Activated B cell treated with CpG ODN at 0.5 μM for 24 hours (primary cell): ENCODE data around the gene GLS. TPM values are rescaled to one million over a fixed set of nuclear protein-coding genes. Genes with fewer than 3 reads are reported as not detected.

Experiments
- ATAC-seq: fragments of 200-7000 bp; cut with Tn5 transposase; one replicate; pipeline ENCODE4 v1.10.0; 2021; ENCODE audit warnings: low read depth, mild to moderate bottlenecking, moderate library complexity
- CTCF ChIA-PET: fragments of 350-600 bp; sonication (Branson Sonifier 250); formaldehyde crosslinking; loops from one replicate; lab custom pipeline; 2021; ENCODE audit warnings: antibody characterized with exemption; lab: Charles Lee
- POLR2A ChIA-PET: fragments of 350-600 bp; sonication (Branson Sonifier 250); formaldehyde crosslinking; loops from one replicate; lab custom pipeline; 2021; ENCODE audit warnings: antibody characterized with exemption; lab: Charles Lee
- DNase-seq: peaks from one replicate; pipeline ENCODE4 v3.0.0; 2022
- H3K27ac Mint-ChIP-seq: one replicate; pipeline ENCODE4 v1.8.0; 2020; ENCODE audit warnings: mixed read lengths
- H3K27me3 Mint-ChIP-seq: one replicate; pipeline ENCODE4 v1.8.0; 2021; ENCODE audit warnings: mixed read lengths
- H3K36me3 Mint-ChIP-seq: one replicate; pipeline ENCODE4 v1.8.0; 2021; ENCODE audit warnings: low read depth, mixed read lengths
- H3K4me1 Mint-ChIP-seq: one replicate; pipeline ENCODE4 v1.8.0; 2021; ENCODE audit warnings: mixed read lengths
- H3K4me3 Mint-ChIP-seq: one replicate; pipeline ENCODE4 v1.8.0; 2020; ENCODE audit warnings: mild to moderate bottlenecking, mixed read lengths
- H3K9me3 Mint-ChIP-seq: one replicate; pipeline ENCODE4 v1.8.0; 2020; ENCODE audit warnings: mixed read lengths
- CTCF ChIP-seq: fragments of 200-600 bp; IDR thresholded peaks from one replicate; pipeline ENCODE4 v1.8.0; 2022; ENCODE audit warnings: antibody characterized with exemption, mild to moderate bottlenecking
- intact Hi-C: fragments of 100-400 bp; cut with micrococcal nuclease; formaldehyde crosslinking; loops from one replicate; pipeline ENCODE4 v1.15.1; 2024
- total RNA-seq: library from RNA; stranded (reverse); gene quantifications from 2 replicates; pipeline ENCODE4 v1.2.3, GENCODE V29; 2022

Gene GLS
- total RNA-seq, 1 donor from 2014 or later, result 255 TPM

GRCh38 chr2:190877436-190877835, 3.2 kb upstream of the GLS start:
- Mint-ChIP-seq H3K4me3 (no peak overlapping the region), H3K36me3 (peaks cover 14% of the 10 kb centered on the region), H3K9me3 (no peaks in the 10 kb centered on the region), H3K4me1 (peaks cover 16% of the 10 kb centered on the region), H3K27ac (no peak overlapping the region), H3K27me3 (no peaks in the 10 kb centered on the region)
- TF ChIP-seq CTCF, result no peak
- POLR2A ChIA-PET, result interaction anchor here (1.3 to 1.7 kb wide), 2 partner anchors 10 to 24 kb away, joined by 5 to 10 read pairs; no protein-coding TSS in a partner anchor
- ATAC-seq (no peak), DNase-seq (no peak)
- intact Hi-C loops, result no loop called here
- CTCF ChIA-PET, result interaction anchor here (1.4 kb wide), 1 partner anchor 27 kb away, joined by 4 read pairs; no protein-coding TSS in a partner anchor

GRCh38 chr2:190879474-190880377, 895 bp upstream of the GLS start:
- no peak for DNase-seq
- peak overlapping the region; percentile 97 for H3K4me3 Mint-ChIP-seq
- no peak for TF ChIP-seq CTCF
- peaks cover 37% of the 10 kb centered on the region for H3K4me1 Mint-ChIP-seq
- H3K9me3 Mint-ChIP-seq, result no peaks in the 10 kb centered on the region
- ChIA-PET POLR2A (interaction anchor here (0.6 to 4.1 kb wide), 13 partner anchors 12 to 1095 kb away, joined by 3 to 95 read pairs (median 7); partner anchors contain the start of genes NEMP2, ORMDL1, PMS1 and STAT1), CTCF (interaction anchor here (3.5 kb wide), 1 partner anchor 29 kb away, joined by 23 read pairs; no protein-coding TSS in a partner anchor)
- ATAC-seq, result peak; percentile 12
- peaks cover 31% of the 10 kb centered on the region for H3K36me3 Mint-ChIP-seq
- no peaks in the 10 kb centered on the region for H3K27me3 Mint-ChIP-seq
- peak overlapping the region; percentile 97 for H3K27ac Mint-ChIP-seq
- intact Hi-C loops, result loop anchor here (1.0 to 10.0 kb wide), 12 partner anchors 25 to 1219 kb away; partner anchors contain the start of genes ASNSD1, MFSD6, NEMP2 and ORMDL1

- no peaks in the 10 kb centered on the region for H3K27me3 Mint-ChIP-seq
- DNase-seq (no peak), ATAC-seq (peak; percentile 0)
- H3K36me3 Mint-ChIP-seq, result peaks cover 34% of the 10 kb centered on the region
- H3K27ac Mint-ChIP-seq, result peak overlapping the region; percentile 97
- no peaks in the 10 kb centered on the region for H3K9me3 Mint-ChIP-seq
- peaks cover 42% of the 10 kb centered on the region for H3K4me1 Mint-ChIP-seq
- intact Hi-C loops, result loop anchor here (2.0 to 10.0 kb wide), 7 partner anchors 274 to 1220 kb away; partner anchors contain the start of genes ASNSD1, MFSD6, NEMP2 and ORMDL1
- POLR2A ChIA-PET, result interaction anchor here (0.8 to 4.1 kb wide), 15 partner anchors 10 to 1440 kb away, joined by 3 to 95 read pairs (median 7); partner anchors contain the start of genes MFSD6, NEMP2, ORMDL1 and PMS1
- no peak for TF ChIP-seq CTCF
- H3K4me3 Mint-ChIP-seq, result peak overlapping the region; percentile 97
- CTCF ChIA-PET, result interaction anchor here (0.9 to 3.5 kb wide), 2 partner anchors 12 to 30 kb away, joined by 4 to 23 read pairs; no protein-coding TSS in a partner anchor
Observed at GRCh38 chr2:190881084-190881597, 520 bp downstream of the GLS start.

- CTCF ChIA-PET, result interaction anchor here (0.9 to 3.5 kb wide), 3 partner anchors 11 to 32 kb away, joined by 4 to 23 read pairs (median 6); no protein-coding TSS in a partner anchor
- ATAC-seq (peak; percentile 32), DNase-seq (peak; percentile 67)
- Mint-ChIP-seq H3K27ac (peak overlapping the region; percentile 97), H3K36me3 (peaks cover 34% of the 10 kb centered on the region), H3K4me1 (peaks cover 49% of the 10 kb centered on the region), H3K4me3 (peak overlapping the region; percentile 94), H3K9me3 (no peaks in the 10 kb centered on the region), H3K27me3 (no peaks in the 10 kb centered on the region)
- TF ChIP-seq CTCF, result no peak
- POLR2A ChIA-PET, result interaction anchor here (0.5 to 4.1 kb wide), 18 partner anchors 10 to 1441 kb away, joined by 3 to 95 read pairs (median 4); partner anchors contain the start of genes MFSD6, NEMP2, ORMDL1 and PMS1
- intact Hi-C loops, result loop anchor here (1.0 to 10.0 kb wide), 9 partner anchors 9 to 1221 kb away; partner anchors contain the start of genes ASNSD1, MFSD6, NEMP2 and ORMDL1
Observed at GRCh38 chr2:190881598-190882410, 1.2 kb downstream of the GLS start.
